ENCODE measurements around the gene ENAH.

Gene ENAH

DNA sequence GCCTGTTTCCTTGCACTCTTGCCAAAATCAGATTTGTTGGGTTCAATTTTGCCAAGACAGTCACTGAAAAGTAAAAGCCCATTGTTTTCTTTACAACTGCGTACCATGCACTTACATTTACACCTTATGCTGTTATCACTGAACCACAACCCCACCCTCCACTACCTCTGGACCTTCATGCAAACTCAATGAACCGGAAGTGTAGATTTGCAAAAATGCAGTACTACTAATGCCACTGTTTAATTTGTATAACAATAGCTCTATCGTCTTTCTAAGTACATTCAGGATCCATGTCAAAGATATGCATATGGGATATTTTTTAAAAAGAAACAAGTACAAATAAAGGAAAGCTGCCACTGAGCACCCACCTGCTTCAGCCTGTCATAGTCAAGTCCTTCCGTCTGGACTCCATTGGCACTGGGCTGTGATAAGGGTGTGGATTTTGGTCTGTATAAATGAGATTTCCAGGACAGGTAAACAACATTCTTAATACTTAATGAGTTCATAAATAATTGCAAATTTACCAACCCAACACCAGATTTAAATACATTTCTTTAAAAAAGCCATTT is 152.2 kb downstream of the ENAH start:
- H3K27me3 ChIP-seq (replicated peaks in 2 of 5; ENCODE audit: control insufficient read depth in 4 of 5, insufficient read depth in 5 of 5, low read length in 4 of 5), result no peaks in the 10 kb centered on the region
- H3K36me3 ChIP-seq (ENCODE audit: control insufficient read depth in 4 of 4, insufficient read depth in 4 of 4, low read length in 3 of 4), result no peaks in the 10 kb centered on the region
- H3K27ac ChIP-seq (ENCODE audit: insufficient read depth in 1 of 2, low read depth in 1 of 2, low read length in 2 of 2, poor library complexity in 1 of 2, severe bottlenecking in 2 of 2), result no peak overlapping the region
- no peak overlapping the region for H3K4me3 ChIP-seq (ENCODE audit: control insufficient read depth in 1 of 7, extremely low read depth in 1 of 7, insufficient read depth in 4 of 7, low read depth in 2 of 7, low read length in 6 of 7)
- no peaks in the 10 kb centered on the region for H3K9me3 ChIP-seq (ENCODE audit: control extremely low read depth in 1 of 5, control insufficient read depth in 4 of 5, insufficient read depth in 2 of 5, low read depth in 1 of 5, low read length in 4 of 5)
- 90% methylated on average over 1 of the region's 4 CpGs for WGBS (ENCODE audit: insufficient coverage)
- ChIA-PET POLR2A (no interaction called here), CTCF (no interaction called here)
- no peak for DNase-seq
- H3K4me1 ChIP-seq (ENCODE audit: control extremely low read depth in 1 of 4, control insufficient read depth in 4 of 4, insufficient read depth in 4 of 4, low read length in 3 of 4), result no peaks in the 10 kb centered on the region

DNA sequence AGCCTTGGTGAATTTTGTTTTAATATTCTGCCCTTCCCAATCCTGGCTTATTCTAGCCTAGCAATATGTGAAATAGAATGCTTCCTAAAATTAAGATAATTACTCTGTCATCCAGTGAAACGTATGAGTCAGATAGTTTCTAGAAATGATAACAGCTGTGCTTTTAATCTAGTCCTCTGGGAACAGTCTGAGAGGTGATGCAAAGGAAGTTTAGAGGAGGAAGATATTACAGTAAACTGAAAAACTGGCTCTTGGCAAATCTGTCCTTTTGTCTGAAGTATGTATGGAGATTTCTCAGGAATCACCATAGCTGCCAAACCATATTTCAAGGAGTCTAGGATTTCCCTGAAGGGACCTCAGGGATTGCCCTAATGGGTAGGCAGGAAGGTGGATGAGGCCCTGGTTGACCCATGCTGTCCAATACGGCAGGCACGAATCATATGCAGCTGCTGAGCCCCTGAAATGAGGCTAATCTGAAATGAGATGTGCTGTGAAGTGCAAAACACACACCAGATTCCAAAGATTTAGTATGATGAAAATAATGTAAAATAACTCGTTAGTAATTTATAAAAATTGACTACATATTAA is 154.3 kb downstream of the ENAH start:
- ChIA-PET POLR2A (no interaction called here), CTCF (interaction anchor here (1.0 to 2.1 kb wide), 3 partner anchors 9 to 26 kb away, joined by 4 to 6 read pairs (median 4); no protein-coding TSS in a partner anchor)
- H3K36me3 ChIP-seq (ENCODE audit: control insufficient read depth in 4 of 4, insufficient read depth in 4 of 4, low read length in 3 of 4), result no peaks in the 10 kb centered on the region
- H3K27me3 ChIP-seq (replicated peaks in 2 of 5; ENCODE audit: control insufficient read depth in 4 of 5, insufficient read depth in 5 of 5, low read length in 4 of 5), result no peaks in the 10 kb centered on the region
- 83% methylated on average over 1 of the region's 4 CpGs for WGBS (ENCODE audit: insufficient coverage)
- H3K27ac ChIP-seq (ENCODE audit: insufficient read depth in 1 of 2, low read depth in 1 of 2, low read length in 2 of 2, poor library complexity in 1 of 2, severe bottlenecking in 2 of 2), result no peak overlapping the region
- no peak overlapping the region for H3K4me3 ChIP-seq (ENCODE audit: control insufficient read depth in 1 of 7, extremely low read depth in 1 of 7, insufficient read depth in 4 of 7, low read depth in 2 of 7, low read length in 6 of 7)
- no peaks in the 10 kb centered on the region for H3K4me1 ChIP-seq (ENCODE audit: control extremely low read depth in 1 of 4, control insufficient read depth in 4 of 4, insufficient read depth in 4 of 4, low read length in 3 of 4)
- no peaks in the 10 kb centered on the region for H3K9me3 ChIP-seq (ENCODE audit: control extremely low read depth in 1 of 5, control insufficient read depth in 4 of 5, insufficient read depth in 2 of 5, low read depth in 1 of 5, low read length in 4 of 5)
- DNase-seq, result no peak

DNA sequence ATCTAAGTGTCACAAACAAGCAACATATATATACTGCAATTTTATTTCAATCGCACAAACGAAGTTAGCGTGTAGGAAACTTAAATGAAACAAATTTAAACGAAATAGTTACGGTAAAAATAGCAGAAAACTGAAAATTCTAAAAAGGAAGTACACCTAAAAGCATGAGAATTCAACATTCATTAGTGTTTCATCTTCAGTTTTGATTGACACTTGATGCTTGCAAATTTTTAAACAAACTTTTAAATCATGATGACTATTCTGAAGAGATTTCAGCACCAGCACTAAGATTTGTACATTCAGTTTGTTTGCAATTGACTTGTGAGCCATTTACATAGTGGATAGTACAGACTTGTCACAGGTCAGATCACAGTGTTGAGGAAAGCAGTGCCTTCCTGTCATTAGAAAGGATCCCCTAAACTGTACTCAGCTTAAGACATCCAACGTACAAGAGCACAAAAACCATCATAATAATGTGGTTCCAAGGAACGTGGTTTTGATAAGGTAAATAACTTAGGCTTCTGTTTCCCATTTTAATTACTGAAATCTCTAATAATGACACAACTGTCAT is 158.0 kb downstream of the ENAH start:
- ChIA-PET CTCF (no interaction called here), POLR2A (no interaction called here)
- Histone ChIP-seq H3K27me3 (replicated peaks in 2 of 5; ENCODE audit: control insufficient read depth in 4 of 5, insufficient read depth in 5 of 5, low read length in 4 of 5) (no peaks in the 10 kb centered on the region), H3K27ac (ENCODE audit: insufficient read depth in 1 of 2, low read depth in 1 of 2, low read length in 2 of 2, poor library complexity in 1 of 2, severe bottlenecking in 2 of 2) (no peak overlapping the region), H3K36me3 (ENCODE audit: control insufficient read depth in 4 of 4, insufficient read depth in 4 of 4, low read length in 3 of 4) (no peaks in the 10 kb centered on the region), H3K4me3 (ENCODE audit: control insufficient read depth in 1 of 7, extremely low read depth in 1 of 7, insufficient read depth in 4 of 7, low read depth in 2 of 7, low read length in 6 of 7) (no peak overlapping the region), H3K9me3 (ENCODE audit: control extremely low read depth in 1 of 5, control insufficient read depth in 4 of 5, insufficient read depth in 2 of 5, low read depth in 1 of 5, low read length in 4 of 5) (no peaks in the 10 kb centered on the region), H3K4me1 (ENCODE audit: control extremely low read depth in 1 of 4, control insufficient read depth in 4 of 4, insufficient read depth in 4 of 4, low read length in 3 of 4) (no peaks in the 10 kb centered on the region)
- WGBS (ENCODE audit: insufficient coverage), result 100% methylated on average over 1 of the region's 7 CpGs
- no peak for DNase-seq

DNA sequence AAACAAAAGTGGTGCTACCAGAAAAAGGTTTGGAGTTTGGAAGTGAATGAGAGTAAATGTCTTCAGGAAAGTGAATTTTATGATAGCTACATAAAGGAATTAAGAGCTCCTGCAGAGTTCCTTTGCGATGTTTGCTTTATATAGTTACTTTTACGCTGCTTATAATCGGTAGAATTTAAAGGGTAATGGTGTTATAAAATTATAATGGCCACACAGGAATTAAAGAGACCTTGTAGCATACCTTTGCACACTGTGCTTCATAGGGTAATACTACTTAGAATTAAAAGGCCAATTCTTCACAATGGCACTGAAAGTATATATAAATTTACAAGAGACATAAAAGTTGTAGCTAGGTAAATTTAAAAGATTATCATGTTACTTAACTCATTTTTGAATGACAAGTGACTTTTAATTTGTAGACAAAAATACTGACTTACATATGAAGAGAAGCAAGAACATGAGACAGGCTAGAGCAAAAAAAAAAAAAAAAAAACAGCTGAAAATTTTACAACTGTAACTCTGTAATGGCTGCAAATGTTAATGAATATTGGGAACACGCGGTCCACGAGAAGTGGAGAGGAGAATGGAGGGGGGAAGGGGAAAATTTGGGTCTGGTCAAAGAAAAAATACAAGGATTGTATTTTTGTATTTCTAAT is 159.2 kb downstream of the ENAH start:
- ChIA-PET POLR2A (no interaction called here), CTCF (interaction anchor here (1.0 kb wide), 1 partner anchor 13 kb away, joined by 4 read pairs; no protein-coding TSS in a partner anchor)
- WGBS (ENCODE audit: insufficient coverage), result 100% methylated on average over 6 of the region's 6 CpGs

DNA sequence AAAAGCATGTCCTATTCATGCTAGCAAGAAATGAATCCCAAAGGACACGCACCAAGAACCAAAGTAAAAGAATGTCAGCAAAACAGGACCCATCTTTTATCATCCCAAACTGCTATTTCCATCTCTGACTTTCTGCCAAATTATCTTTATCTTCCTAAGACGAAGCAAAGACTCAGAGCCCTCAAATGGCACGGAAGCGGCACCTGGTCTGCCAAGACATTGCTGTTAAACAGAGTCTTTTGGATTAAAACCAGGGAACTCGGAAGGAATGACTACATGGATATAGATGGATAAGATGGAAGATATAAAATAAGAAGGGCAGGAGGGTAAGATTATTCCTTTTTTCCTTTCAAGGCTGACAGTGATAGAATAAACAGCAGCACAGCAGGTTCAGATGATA is 164.2 kb downstream of the ENAH start:
- ChIA-PET POLR2A (no interaction called here), CTCF (interaction anchor here (0.8 to 1.7 kb wide), 2 partner anchors 35 to 286 kb away, joined by 3 to 4 read pairs; no protein-coding TSS in a partner anchor)
- WGBS (ENCODE audit: insufficient coverage), result 92% methylated on average over 5 of the region's 5 CpGs

More for the DNA sequence above, 159.2 kb downstream of the ENAH start:
- Histone ChIP-seq H3K36me3 (ENCODE audit: control insufficient read depth in 4 of 4, insufficient read depth in 4 of 4, low read length in 3 of 4) (no peaks in the 10 kb centered on the region), H3K4me3 (ENCODE audit: control insufficient read depth in 1 of 7, extremely low read depth in 1 of 7, insufficient read depth in 4 of 7, low read depth in 2 of 7, low read length in 6 of 7) (no peak overlapping the region), H3K9me3 (ENCODE audit: control extremely low read depth in 1 of 5, control insufficient read depth in 4 of 5, insufficient read depth in 2 of 5, low read depth in 1 of 5, low read length in 4 of 5) (no peaks in the 10 kb centered on the region), H3K4me1 (ENCODE audit: control extremely low read depth in 1 of 4, control insufficient read depth in 4 of 4, insufficient read depth in 4 of 4, low read length in 3 of 4) (no peaks in the 10 kb centered on the region), H3K27ac (ENCODE audit: insufficient read depth in 1 of 2, low read depth in 1 of 2, low read length in 2 of 2, poor library complexity in 1 of 2, severe bottlenecking in 2 of 2) (no peak overlapping the region), H3K27me3 (replicated peaks in 2 of 5; ENCODE audit: control insufficient read depth in 4 of 5, insufficient read depth in 5 of 5, low read length in 4 of 5) (no peaks in the 10 kb centered on the region)
- no peak for DNase-seq

DNA sequence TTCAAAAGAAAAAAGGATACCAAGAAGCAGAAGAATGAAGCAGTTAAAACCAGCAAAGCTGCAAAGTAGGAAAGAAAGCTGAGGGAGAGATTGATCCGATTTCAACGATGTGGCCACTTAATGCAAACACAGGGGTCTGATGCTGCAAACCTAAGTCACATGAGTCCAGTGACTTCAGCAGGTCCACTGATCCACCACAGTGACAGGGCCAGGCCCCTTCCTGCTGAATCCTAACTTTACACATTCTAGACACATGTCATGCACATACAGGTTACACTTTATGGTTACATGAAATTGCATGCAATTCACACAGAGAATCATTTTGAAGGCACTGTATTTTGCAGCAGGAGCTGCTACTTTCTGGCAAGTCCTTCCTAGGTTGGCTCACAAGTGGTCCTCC is 166.1 kb downstream of the ENAH start:
- Histone ChIP-seq H3K36me3 (ENCODE audit: control insufficient read depth in 4 of 4, insufficient read depth in 4 of 4, low read length in 3 of 4) (no peaks in the 10 kb centered on the region), H3K4me1 (ENCODE audit: control extremely low read depth in 1 of 4, control insufficient read depth in 4 of 4, insufficient read depth in 4 of 4, low read length in 3 of 4) (no peaks in the 10 kb centered on the region), H3K4me3 (ENCODE audit: control insufficient read depth in 1 of 7, extremely low read depth in 1 of 7, insufficient read depth in 4 of 7, low read depth in 2 of 7, low read length in 6 of 7) (no peak overlapping the region), H3K27me3 (replicated peaks in 2 of 5; ENCODE audit: control insufficient read depth in 4 of 5, insufficient read depth in 5 of 5, low read length in 4 of 5) (no peaks in the 10 kb centered on the region), H3K9me3 (ENCODE audit: control extremely low read depth in 1 of 5, control insufficient read depth in 4 of 5, insufficient read depth in 2 of 5, low read depth in 1 of 5, low read length in 4 of 5) (no peaks in the 10 kb centered on the region), H3K27ac (ENCODE audit: insufficient read depth in 1 of 2, low read depth in 1 of 2, low read length in 2 of 2, poor library complexity in 1 of 2, severe bottlenecking in 2 of 2) (no peak overlapping the region)
- POLR2A ChIA-PET, result no interaction called here
- CTCF ChIA-PET, result interaction anchor here (0.8 to 1.8 kb wide), 5 partner anchors 9 to 476 kb away, joined by 3 to 6 read pairs (median 4); no protein-coding TSS in a partner anchor
- no peak for DNase-seq
- WGBS (ENCODE audit: insufficient coverage), result no CpG with 5 or more reads among the region's 2 CpGs

More for the DNA sequence above, 164.2 kb downstream of the ENAH start:
- no peak for DNase-seq
- no peaks in the 10 kb centered on the region for H3K27me3 ChIP-seq (replicated peaks in 2 of 5; ENCODE audit: control insufficient read depth in 4 of 5, insufficient read depth in 5 of 5, low read length in 4 of 5)
- H3K9me3 ChIP-seq (ENCODE audit: control extremely low read depth in 1 of 5, control insufficient read depth in 4 of 5, insufficient read depth in 2 of 5, low read depth in 1 of 5, low read length in 4 of 5), result no peaks in the 10 kb centered on the region
- H3K27ac ChIP-seq (ENCODE audit: insufficient read depth in 1 of 2, low read depth in 1 of 2, low read length in 2 of 2, poor library complexity in 1 of 2, severe bottlenecking in 2 of 2), result no peak overlapping the region
- no peaks in the 10 kb centered on the region for H3K4me1 ChIP-seq (ENCODE audit: control extremely low read depth in 1 of 4, control insufficient read depth in 4 of 4, insufficient read depth in 4 of 4, low read length in 3 of 4)
- H3K36me3 ChIP-seq (ENCODE audit: control insufficient read depth in 4 of 4, insufficient read depth in 4 of 4, low read length in 3 of 4), result no peaks in the 10 kb centered on the region
- H3K4me3 ChIP-seq (ENCODE audit: control insufficient read depth in 1 of 7, extremely low read depth in 1 of 7, insufficient read depth in 4 of 7, low read depth in 2 of 7, low read length in 6 of 7), result no peak overlapping the region

DNA sequence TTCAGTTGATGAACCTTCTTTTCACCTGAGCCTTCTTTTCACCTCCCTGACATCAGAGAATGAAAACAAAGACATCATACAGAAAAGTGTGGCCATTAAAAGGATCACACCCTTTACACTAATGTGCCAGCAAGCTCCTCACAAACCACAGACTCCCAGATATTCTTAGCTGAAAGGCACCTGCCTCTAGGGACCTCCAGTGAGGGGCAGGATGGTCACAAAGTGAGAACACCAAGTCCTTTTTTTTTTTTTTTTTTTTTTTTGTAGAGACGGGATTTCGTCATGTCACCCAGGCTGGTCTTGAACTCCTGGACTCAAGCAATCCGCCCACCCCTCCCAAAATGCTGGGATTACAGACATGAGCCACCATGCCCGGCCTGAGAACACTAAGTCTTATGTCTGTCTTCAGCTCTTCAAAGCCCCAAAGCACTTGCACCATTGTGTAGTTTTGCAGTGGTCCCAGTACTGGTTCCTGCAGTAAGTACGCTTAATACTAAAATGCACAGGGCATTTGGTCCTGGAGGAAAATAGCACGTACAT is 166.9 kb downstream of the ENAH start:
- H3K4me3 ChIP-seq (ENCODE audit: control insufficient read depth in 1 of 7, extremely low read depth in 1 of 7, insufficient read depth in 4 of 7, low read depth in 2 of 7, low read length in 6 of 7), result no peak overlapping the region
- no peak overlapping the region for H3K27ac ChIP-seq (ENCODE audit: insufficient read depth in 1 of 2, low read depth in 1 of 2, low read length in 2 of 2, poor library complexity in 1 of 2, severe bottlenecking in 2 of 2)
- H3K36me3 ChIP-seq (ENCODE audit: control insufficient read depth in 4 of 4, insufficient read depth in 4 of 4, low read length in 3 of 4), result no peaks in the 10 kb centered on the region
- no peak for DNase-seq
- H3K9me3 ChIP-seq (ENCODE audit: control extremely low read depth in 1 of 5, control insufficient read depth in 4 of 5, insufficient read depth in 2 of 5, low read depth in 1 of 5, low read length in 4 of 5), result no peaks in the 10 kb centered on the region
- WGBS (ENCODE audit: insufficient coverage), result 100% methylated on average over 3 of the region's 6 CpGs
- ChIA-PET POLR2A (no interaction called here), CTCF (interaction anchor here (0.7 to 2.5 kb wide), 7 partner anchors 8 to 38 kb away, joined by 3 to 14 read pairs (median 6); no protein-coding TSS in a partner anchor)
- no peaks in the 10 kb centered on the region for H3K4me1 ChIP-seq (ENCODE audit: control extremely low read depth in 1 of 4, control insufficient read depth in 4 of 4, insufficient read depth in 4 of 4, low read length in 3 of 4)
- H3K27me3 ChIP-seq (replicated peaks in 2 of 5; ENCODE audit: control insufficient read depth in 4 of 5, insufficient read depth in 5 of 5, low read length in 4 of 5), result no peaks in the 10 kb centered on the region

All from common myeloid progenitor, CD34-positive (primary cell).